Activated CD8-positive, alpha-beta memory T cell treated with anti-CD3 and anti-CD28 coated beads, Interleukin-2, amount 50 U/mL, for 4 hours (primary cell): Measurements from ENCODE around the gene RASGRP4.
"Not testable (repeated sequence)": the region's sequence is repeated elsewhere in the genome, so short reads cannot be mapped to it uniquely, and the experiment has no call there.

Experiments
- DNase-seq: peaks from one replicate; pipeline ENCODE4 v3.0.0-alpha.2; 2020

The RASGRP4 gene

GRCh38 chr19:38425810-38426466 lies at the start of gene RASGRP4:
Gene RASGRP4, minus strand, starts transcription at chr19:38426219. Its CDS starts 128 bp downstream, at chr19:38426091.
- no peak for DNase-seq

GRCh38 chr19:38475176-38475575 lies 49.2 kb upstream of the RASGRP4 start:
- no peak for DNase-seq

- DNase-seq = no peak
These were observed 47.2 kb upstream of the RASGRP4 start for GRCh38 chr19:38473201-38473600.

- DNase-seq = not testable (repeated sequence)
These were observed 46.7 kb upstream of the RASGRP4 start for GRCh38 chr19:38472725-38473124.

DNA sequence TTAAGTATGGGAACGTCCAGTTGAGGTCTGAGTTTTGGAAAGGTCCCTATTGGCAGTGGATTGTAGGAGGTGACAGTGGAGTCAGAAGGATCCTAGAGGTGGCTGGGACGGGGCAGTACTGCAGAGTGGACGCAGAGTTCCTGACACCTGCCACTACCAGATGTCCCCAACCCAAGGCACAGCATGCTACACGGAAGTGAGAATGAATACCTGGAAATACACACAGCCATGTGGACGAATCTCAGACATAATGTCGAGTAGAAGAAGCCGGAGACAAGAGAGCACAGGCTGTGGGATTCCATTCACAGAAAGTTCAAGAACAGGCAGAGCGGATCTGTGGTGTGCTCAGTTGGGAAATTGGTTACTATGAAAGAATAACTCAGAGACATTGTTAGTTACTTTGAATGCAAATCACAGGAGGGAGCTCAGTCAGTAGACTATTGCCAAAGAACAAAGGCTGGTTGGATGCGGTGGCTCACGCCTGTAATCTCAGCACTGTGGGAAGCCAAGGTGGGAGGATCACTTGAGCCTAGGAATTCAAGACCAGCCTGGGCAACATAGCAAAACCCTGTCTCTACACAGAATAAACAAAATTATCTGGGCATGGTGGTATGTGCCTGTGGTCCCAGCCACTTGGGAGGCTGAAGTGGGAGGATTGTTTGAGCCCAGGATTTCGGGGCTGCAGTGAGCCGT lies 44.9 kb upstream of the RASGRP4 start:
- no peak for DNase-seq

GRCh38 chr19:38469151-38469550 lies 43.1 kb upstream of the RASGRP4 start:
- no peak for DNase-seq

GRCh38 chr19:38467541-38468525 lies 41.8 kb upstream of the RASGRP4 start:
- DNase-seq = no peak

DNA sequence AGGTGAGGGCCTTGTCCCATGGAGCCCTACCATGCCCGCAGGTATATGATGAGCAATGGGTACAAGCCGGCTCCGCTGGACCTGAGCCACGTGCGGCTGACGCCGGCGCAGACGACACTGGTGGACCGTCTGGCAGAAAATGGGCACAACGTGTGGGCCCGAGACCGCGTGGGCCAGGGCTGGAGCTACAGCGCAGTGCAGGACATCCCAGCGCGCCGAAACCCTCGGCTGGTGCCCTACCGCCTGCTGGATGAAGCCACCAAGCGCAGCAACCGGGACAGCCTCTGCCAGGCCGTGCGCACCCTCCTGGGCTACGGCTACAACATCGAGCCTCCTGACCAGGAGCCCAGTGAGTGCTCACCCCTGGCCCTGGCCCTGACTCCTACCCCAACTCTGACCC lies 40.0 kb upstream of the RASGRP4 start:
- no peak for DNase-seq

DNA sequence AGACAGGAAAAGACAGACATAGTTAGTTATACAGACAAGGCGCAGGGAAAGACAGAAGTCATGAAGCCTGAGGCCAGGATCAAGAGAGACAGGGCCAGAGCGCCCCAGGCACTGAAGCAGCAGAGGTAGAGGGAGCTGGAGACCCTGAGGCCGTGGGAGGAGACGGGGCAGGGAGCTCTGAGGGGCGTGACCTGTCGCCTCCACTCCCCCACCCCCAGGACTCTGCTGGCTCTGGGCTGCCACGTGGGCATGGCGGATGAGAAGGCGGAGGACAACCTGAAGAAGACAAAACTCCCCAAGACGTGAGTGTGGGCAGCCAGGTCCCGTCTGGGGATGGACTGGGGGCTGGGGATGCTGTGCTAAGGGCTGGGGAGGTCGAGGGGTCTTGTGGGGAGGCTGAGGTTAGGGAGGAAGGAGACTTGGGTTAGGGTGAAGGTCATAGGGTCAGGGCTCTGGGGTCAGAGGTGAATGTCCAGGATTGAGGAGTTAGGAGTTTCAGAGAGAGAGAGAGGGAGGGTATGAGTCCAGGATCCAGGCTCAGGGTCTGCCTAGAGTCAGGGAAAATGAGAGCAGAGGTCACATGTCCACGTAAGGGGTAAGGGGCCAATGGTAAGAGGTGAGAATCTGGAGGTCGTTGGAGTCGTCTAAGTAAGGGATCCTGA lies 38.5 kb upstream of the RASGRP4 start:
- DNase-seq = no peak

DNA sequence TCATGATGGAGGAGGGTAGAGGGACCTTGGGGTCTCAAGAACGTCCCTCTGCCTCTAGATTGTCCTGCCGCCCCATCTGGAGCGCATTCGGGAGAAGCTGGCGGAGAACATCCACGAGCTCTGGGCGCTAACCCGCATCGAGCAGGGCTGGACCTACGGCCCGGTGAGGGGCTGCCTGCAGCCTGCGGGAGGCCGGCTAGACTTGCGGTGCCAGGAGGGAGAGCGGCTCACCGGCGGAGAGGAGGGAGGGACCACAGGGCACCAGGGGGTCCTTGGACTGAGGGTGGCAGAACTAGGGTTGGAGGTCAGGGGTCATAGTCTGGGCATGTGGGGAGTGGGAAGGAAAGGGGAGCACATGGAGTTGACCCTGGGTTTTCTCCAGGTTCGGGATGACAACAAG lies 37.3 kb upstream of the RASGRP4 start:
- no peak for DNase-seq

- DNase-seq = no peak
These were observed 33.0 kb upstream of the RASGRP4 start for GRCh38 chr19:38458991-38459390.

DNA sequence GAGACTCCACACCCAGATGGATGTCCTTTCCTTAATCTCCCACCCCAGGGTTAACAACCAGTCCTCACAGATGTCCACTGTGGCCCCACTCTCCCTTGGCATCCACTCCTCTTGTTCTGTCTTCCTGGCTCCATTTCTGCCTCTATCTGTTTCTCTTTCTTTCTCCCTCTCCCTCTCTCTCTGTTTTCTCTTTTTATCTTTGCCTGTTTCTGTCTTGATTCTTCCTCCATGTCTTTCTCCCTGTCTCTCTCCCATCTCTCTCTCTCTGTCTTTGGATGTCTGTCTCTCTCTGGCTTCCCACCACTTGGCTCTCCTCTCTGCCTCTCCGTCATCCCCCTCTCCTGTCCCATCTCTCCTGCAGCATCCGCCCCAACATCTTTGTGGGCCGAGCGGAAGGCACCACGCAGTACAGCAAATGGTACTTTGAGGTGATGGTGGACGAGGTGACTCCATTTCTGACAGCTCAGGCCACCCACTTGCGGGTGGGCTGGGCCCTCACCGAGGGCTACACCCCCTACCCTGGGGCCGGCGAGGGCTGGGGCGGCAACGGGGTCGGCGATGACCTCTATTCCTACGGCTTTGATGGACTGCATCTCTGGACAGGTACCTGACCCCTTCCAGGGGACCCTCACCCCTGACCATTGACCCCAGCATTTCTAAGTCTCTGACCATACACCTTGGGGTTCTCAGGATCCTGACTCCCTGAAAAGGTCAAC lies 31.8 kb upstream of the RASGRP4 start:
- DNase-seq = no peak

DNA sequence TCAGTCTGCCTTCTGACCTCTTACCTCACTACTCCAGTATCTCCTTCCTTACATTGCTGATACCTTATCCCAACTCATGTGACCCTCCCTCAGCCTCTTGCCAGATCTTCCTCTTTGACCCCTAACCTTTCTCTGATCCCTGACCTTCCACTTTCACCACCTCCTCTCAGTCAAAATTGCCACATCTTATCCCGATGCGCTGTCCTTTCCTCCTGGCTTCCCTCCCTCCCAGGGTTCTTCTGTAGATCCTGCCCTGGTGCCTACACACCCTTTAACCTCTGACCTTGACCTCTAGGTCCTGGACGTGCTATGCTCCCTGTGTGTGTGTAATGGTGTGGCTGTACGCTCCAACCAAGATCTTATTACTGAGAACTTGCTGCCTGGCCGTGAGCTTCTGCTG lies 31.2 kb upstream of the RASGRP4 start:
- no peak for DNase-seq

- no peak for DNase-seq
These were observed 29.0 kb upstream of the RASGRP4 start for GRCh38 chr19:38455031-38455430.

DNA sequence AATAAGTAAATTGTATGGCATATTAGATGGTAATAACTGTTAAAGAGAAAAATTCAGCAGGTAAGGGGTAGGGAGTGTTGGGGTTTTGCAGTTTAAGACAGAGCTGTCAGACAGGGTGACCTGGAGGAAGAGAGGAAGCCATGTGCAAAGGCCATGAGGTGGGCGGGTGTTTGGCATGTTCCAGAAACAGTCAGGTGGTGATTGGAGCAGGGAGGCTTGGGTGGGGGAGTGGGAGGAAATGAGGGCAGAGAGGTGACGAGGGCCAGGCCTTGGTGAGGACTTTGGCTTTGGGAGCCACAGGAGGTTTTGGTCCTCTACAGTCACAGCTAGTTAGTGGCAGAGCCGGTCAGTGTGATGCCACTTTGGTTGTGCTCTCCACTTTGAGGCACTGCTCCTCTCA lies 27.6 kb upstream of the RASGRP4 start:
- no peak for DNase-seq

- no peak for DNase-seq
These were observed 26.7 kb upstream of the RASGRP4 start for GRCh38 chr19:38452430-38453366.

GRCh38 chr19:38451629-38452028 lies 25.6 kb upstream of the RASGRP4 start:
- no peak for DNase-seq

- DNase-seq = no peak
These were observed 25.0 kb upstream of the RASGRP4 start for GRCh38 chr19:38451036-38451435.

GRCh38 chr19:38449518-38449917 lies 23.5 kb upstream of the RASGRP4 start:
- DNase-seq = no peak

DNA sequence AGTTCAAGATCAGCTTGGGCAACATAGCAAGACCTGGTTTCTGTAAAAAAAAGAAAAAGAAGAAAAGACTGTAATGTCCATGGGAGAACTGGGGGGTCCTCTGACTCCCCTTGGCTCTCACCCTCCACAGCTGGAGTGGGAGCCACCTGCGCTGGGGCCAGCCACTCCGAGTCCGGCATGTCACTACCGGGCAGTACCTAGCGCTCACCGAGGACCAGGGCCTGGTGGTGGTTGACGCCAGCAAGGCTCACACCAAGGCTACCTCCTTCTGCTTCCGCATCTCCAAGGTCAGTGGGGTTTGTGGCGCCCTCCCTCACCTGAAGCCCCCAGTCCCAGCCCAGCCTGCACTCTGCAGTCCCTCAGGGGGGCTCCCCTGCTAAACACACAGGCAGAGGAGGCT lies 22.2 kb upstream of the RASGRP4 start:
- DNase-seq = no peak

DNA sequence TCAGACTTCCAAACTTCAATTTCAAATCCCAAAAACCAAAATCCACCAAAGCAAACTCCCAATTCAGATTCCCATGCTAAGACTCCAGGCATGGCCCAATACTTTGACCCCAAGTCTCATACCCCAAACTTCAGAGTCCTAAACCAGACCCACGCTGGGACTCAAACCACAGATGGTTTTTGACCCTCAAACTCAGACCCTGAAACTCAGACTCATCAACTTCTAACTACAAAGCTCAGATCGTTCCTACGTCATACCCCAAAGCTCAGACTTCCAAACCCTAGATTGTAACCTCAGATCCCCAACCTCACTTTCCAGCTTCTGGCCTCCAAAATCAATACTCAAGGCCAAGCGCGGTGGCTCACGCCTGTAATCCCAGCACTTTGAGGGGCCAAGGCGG lies 19.3 kb upstream of the RASGRP4 start:
- no peak for DNase-seq
